Parathyroid adenoma (tissue), 2 donors: Measurements from ENCODE around the gene OR8B3.

Experiments used
- H2AFZ ChIP-seq: fragments of 300-600 bp; sonication (generic); one replicate; pipeline ENCODE4 v1.7.0; 2017; ENCODE audit warnings: antibody characterized with exemption, mild to moderate bottlenecking
- H3K27ac ChIP-seq: fragments of 300-600 bp; sonication (generic); one replicate; pipeline ENCODE4 v1.7.0; 2017
- H3K27me3 ChIP-seq: fragments of 300-600 bp; sonication (generic); one replicate; pipeline ENCODE4 v1.7.0; 2017; ENCODE audit warnings: low read length; ENCODE audit not compliant: control insufficient read depth, insufficient read depth
- H3K36me3 ChIP-seq: fragments of 300-600 bp; sonication (generic); one replicate; pipeline ENCODE4 v1.7.0; 2017; ENCODE audit warnings: low read length; ENCODE audit not compliant: control insufficient read depth, insufficient read depth
- H3K4me1 ChIP-seq: fragments of 300-600 bp; sonication (generic); one replicate; pipeline ENCODE4 v1.7.0; 2017; ENCODE audit warnings: control low read depth
- H3K4me2 ChIP-seq: fragments of 300-600 bp; sonication (generic); one replicate; pipeline ENCODE4 v1.7.0; 2017; ENCODE audit warnings: low read length
- H3K4me3 ChIP-seq: fragments of 300-600 bp; sonication (generic); one replicate; pipeline ENCODE4 v1.7.0; 2017; ENCODE audit warnings: low read depth, low read length
- H3K79me2 ChIP-seq: fragments of 300-600 bp; sonication (generic); one replicate; pipeline ENCODE4 v1.7.0; 2017; ENCODE audit warnings: control low read depth
- H3K9ac ChIP-seq: fragments of 300-600 bp; sonication (generic); one replicate; pipeline ENCODE4 v1.7.0; 2017; ENCODE audit warnings: mild to moderate bottlenecking
- H3K9me3 ChIP-seq: fragments of 300-600 bp; sonication (generic); one replicate; pipeline ENCODE4 v1.7.0; 2017; ENCODE audit warnings: low read length; ENCODE audit not compliant: control insufficient read depth
- TF ChIP-seq, protein P1 (sequence below): fragments of 300-600 bp; sonication (generic); IDR thresholded peaks from one replicate; pipeline ENCODE4 v1.7.0; 2017; ENCODE audit warnings: antibody characterized with exemption, mild to moderate bottlenecking
- donor health status: primary hyperparathyroidism.

The OR8B3 gene

DNA sequence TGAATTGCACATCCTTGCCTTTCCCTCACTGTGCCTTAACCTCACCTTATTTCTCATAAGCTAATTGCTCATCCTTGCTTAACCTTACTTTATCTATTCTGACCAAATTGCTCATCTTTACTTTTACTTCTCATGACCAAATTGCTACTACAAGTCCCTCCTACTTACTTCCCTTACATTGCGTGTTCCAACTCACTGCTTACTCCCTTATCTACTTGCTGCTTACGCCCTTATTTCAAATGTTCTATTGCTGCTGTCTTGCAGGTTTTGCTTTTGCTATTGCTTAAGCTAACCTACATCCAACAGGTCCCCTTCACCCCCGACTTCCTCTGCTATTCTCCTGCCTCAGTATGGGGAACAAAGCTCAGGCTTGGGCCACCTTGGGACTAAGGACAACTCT lies 22.5 kb downstream of the OR8B3 start:
- no peaks in the 10 kb centered on the region for H3K4me1 ChIP-seq
- no peak overlapping the region for H3K27ac ChIP-seq
- no peak overlapping the region for H3K9ac ChIP-seq
- no peaks in the 10 kb centered on the region for H3K36me3 ChIP-seq
- H3K79me2 ChIP-seq = no peaks in the 10 kb centered on the region
- TF ChIP-seq, protein P1, sequence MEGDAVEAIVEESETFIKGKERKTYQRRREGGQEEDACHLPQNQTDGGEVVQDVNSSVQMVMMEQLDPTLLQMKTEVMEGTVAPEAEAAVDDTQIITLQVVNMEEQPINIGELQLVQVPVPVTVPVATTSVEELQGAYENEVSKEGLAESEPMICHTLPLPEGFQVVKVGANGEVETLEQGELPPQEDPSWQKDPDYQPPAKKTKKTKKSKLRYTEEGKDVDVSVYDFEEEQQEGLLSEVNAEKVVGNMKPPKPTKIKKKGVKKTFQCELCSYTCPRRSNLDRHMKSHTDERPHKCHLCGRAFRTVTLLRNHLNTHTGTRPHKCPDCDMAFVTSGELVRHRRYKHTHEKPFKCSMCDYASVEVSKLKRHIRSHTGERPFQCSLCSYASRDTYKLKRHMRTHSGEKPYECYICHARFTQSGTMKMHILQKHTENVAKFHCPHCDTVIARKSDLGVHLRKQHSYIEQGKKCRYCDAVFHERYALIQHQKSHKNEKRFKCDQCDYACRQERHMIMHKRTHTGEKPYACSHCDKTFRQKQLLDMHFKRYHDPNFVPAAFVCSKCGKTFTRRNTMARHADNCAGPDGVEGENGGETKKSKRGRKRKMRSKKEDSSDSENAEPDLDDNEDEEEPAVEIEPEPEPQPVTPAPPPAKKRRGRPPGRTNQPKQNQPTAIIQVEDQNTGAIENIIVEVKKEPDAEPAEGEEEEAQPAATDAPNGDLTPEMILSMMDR = no peak
- no peak overlapping the region for H3K4me2 ChIP-seq
- no peak overlapping the region for H2AFZ ChIP-seq
- no peaks in the 10 kb centered on the region for H3K9me3 ChIP-seq
- no peaks in the 10 kb centered on the region for H3K27me3 ChIP-seq
- no peak overlapping the region for H3K4me3 ChIP-seq

DNA sequence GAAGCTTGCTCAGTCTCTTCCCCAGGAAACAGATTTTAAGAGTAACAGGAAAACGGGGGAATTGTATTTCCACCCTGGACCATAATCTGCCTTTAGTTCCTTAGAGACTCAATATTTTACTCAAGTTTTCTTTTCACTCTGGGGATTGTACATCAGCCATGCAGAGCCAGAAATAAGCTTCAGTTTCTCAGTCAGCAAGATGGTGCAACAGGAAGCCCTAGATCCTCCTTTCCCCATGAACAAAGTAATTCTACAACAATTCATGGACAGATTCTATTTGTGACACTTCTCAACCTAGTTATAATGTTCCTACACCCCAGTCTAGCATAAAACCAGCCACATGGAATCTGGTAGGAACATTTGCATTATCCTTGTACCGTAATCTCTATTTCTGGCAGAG lies 39.3 kb downstream of the OR8B3 start:
- no peaks in the 10 kb centered on the region for H3K79me2 ChIP-seq
- H3K4me1 ChIP-seq = no peaks in the 10 kb centered on the region
- no peak overlapping the region for H2AFZ ChIP-seq
- H3K4me3 ChIP-seq = no peak overlapping the region
- no peak overlapping the region for H3K4me2 ChIP-seq
- no peak overlapping the region for H3K9ac ChIP-seq
- TF ChIP-seq, protein P1 = no peak
- no peak overlapping the region for H3K27ac ChIP-seq
- no peaks in the 10 kb centered on the region for H3K27me3 ChIP-seq
- H3K9me3 ChIP-seq = no peaks in the 10 kb centered on the region
- H3K36me3 ChIP-seq = no peaks in the 10 kb centered on the region

DNA sequence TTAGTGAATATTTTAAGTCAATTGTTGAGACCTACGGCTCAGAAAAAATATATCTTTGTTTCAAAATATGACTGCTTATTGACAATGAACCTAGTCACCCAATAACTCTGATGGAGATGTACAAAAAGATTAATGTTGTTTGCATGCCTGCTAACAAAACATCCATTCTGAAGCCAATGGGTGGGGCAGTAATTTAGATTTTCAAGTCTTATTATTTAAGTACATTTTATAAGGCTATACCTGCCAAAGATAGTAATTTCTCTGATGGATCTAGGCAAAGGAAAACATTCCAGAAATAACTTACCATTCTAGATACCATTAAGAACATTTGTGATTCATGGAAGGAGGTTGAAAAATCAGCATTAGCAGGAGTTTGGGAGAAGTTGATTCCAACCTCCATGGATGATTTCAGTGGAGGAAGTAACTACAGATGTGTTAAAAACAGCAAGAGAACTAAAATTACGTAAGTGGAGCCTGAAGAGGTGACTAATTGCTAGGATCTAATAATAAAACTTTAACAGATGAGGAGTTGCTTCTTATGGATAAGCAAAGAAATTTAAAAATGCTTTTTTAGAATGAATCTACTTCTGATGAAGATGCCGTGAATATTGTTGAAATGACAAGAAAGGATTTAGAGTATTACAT lies 52.4 kb downstream of the OR8B3 start:
- no peak overlapping the region for H3K9ac ChIP-seq
- H3K79me2 ChIP-seq = no peaks in the 10 kb centered on the region
- H3K4me1 ChIP-seq = no peaks in the 10 kb centered on the region
- no peak overlapping the region for H3K4me2 ChIP-seq
- no peak overlapping the region for H3K4me3 ChIP-seq
- TF ChIP-seq, protein P1 = no peak
- no peaks in the 10 kb centered on the region for H3K36me3 ChIP-seq
- H3K27ac ChIP-seq = no peak overlapping the region
- no peaks in the 10 kb centered on the region for H3K9me3 ChIP-seq
- H2AFZ ChIP-seq = no peak overlapping the region
- H3K27me3 ChIP-seq = no peaks in the 10 kb centered on the region
